Measurements from ENCODE around the gene SOX4.

DNA sequence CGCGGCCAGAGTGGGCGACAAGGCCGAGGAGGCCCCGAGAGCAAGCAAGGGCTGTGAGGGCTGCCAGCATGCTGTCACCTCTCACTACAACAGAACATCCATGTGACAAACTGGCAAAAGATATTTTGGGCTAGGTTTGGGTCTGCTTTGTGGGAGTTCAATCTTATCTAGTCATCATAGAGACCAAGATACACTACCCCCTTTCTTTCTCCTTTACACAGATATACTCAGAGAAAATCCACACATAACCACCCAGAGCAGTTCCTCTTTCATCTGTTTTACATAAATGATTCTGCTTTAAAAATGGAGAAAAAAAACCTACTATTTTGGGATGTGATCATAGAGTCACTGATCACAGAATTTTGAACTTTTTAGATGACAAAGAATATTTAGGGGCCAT lies 16.8 kb downstream of the SOX4 start:
- TF ChIP-seq, protein P1, sequence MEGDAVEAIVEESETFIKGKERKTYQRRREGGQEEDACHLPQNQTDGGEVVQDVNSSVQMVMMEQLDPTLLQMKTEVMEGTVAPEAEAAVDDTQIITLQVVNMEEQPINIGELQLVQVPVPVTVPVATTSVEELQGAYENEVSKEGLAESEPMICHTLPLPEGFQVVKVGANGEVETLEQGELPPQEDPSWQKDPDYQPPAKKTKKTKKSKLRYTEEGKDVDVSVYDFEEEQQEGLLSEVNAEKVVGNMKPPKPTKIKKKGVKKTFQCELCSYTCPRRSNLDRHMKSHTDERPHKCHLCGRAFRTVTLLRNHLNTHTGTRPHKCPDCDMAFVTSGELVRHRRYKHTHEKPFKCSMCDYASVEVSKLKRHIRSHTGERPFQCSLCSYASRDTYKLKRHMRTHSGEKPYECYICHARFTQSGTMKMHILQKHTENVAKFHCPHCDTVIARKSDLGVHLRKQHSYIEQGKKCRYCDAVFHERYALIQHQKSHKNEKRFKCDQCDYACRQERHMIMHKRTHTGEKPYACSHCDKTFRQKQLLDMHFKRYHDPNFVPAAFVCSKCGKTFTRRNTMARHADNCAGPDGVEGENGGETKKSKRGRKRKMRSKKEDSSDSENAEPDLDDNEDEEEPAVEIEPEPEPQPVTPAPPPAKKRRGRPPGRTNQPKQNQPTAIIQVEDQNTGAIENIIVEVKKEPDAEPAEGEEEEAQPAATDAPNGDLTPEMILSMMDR (IDR thresholded peaks at IDR 0.05), result no peak
- no peak for TF ChIP-seq POLR2A (IDR thresholded peaks at IDR 0.05)
